Tibial artery (tissue), 4 donors: ENCODE results near the gene CAPN14.

Experiments
- DNase-seq, 2 donors: peaks; one replicate each; pipeline ENCODE4 v3.0.0-alpha.2; 2019
- H3K27ac ChIP-seq, 2 donors: fragments of 200-600 bp; sonication (generic) in 1 of 2; 1 replicate in 1 of 2; 2 replicates in 1 of 2; pipeline ENCODE4 v1.5.1; 2018 to 2019; ENCODE audit warnings: mild to moderate bottlenecking in 1 of 2
- H3K27me3 ChIP-seq, 2 donors: fragments of 200-600 bp; sonication (generic) in 1 of 2; one replicate each; pipeline versions ENCODE4 v1.5.1 to v1.6.0; 2016 to 2019
- H3K36me3 ChIP-seq, 3 donors: fragments of 200-600 bp; sonication (generic) in 2 of 3; one replicate each; pipeline ENCODE4 v1.5.1; 2016 to 2019; ENCODE audit warnings: mild to moderate bottlenecking in 2 of 3
- H3K4me1 ChIP-seq, 4 donors: fragments of 200-600 bp; sonication (generic) in 2 of 4; 1 replicate in 3 of 4; 2 replicates in 1 of 4; pipeline ENCODE4 v1.5.1; 2016 to 2019
- H3K4me3 ChIP-seq, 2 donors: fragments of 200-600 bp; sonication (generic) in 1 of 2; 1 replicate in 1 of 2; 2 replicates in 1 of 2; pipeline ENCODE4 v1.5.1; 2018 to 2019; ENCODE audit warnings: mild to moderate bottlenecking in 2 of 2
- H3K9me3 ChIP-seq, 3 donors: fragments of 200-600 bp; sonication (generic) in 1 of 3; one replicate each; pipeline ENCODE4 v1.5.1; 2016 to 2019
- CTCF ChIP-seq, 2 experiments: fragments of 200-600 bp in 1 of 2; fragments of 450-650 bp in 1 of 2; IDR thresholded peaks; one replicate each; pipeline ENCODE4 v1.5.1; 2017 to 2019; ENCODE audit warnings: antibody characterized with exemption in 2 of 2, mild to moderate bottlenecking in 1 of 2, moderate library complexity in 1 of 2
- intact Hi-C: fragments of 100-400 bp; cut with DNase I; formaldehyde crosslinking; loops from one replicate; pipeline ENCODE4 v1.15.0; 2023; ENCODE audit warnings: low total_unique reads

CAPN14 gene

DNA sequence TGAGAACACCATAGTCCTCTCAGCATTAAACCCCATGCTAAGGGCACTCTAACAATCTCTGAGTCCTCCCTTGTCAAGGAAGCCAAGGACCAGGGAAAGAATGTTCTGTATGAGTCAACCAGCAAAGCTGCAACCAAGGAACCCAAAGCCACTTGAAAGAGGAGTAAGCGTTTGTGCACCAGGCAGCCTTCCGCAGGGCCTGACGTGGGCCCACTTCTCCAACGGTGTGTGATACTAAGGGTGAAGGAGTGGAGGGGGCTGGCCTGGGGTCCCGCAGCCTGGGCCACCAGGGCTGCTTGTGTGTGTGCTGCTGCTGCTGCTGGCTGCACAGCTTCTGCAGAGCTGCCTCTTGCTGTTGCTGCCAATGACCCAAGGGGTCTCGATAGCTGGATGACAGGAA is 49.0 kb downstream of the CAPN14 start:
- no peak for DNase-seq
- H3K4me3 ChIP-seq = no peak overlapping the region
- no peaks in the 10 kb centered on the region for H3K4me1 ChIP-seq
- no peak for TF ChIP-seq CTCF (IDR thresholded peaks at IDR 0.05)
- no peaks in the 10 kb centered on the region for H3K36me3 ChIP-seq
- intact Hi-C loops = loop anchor here (2.0 kb wide), 1 partner anchor 451 kb away; no protein-coding TSS in a partner anchor
- H3K9me3 ChIP-seq = no peaks in the 10 kb centered on the region
- no peaks in the 10 kb centered on the region for H3K27me3 ChIP-seq
- H3K27ac ChIP-seq = no peak overlapping the region

DNA sequence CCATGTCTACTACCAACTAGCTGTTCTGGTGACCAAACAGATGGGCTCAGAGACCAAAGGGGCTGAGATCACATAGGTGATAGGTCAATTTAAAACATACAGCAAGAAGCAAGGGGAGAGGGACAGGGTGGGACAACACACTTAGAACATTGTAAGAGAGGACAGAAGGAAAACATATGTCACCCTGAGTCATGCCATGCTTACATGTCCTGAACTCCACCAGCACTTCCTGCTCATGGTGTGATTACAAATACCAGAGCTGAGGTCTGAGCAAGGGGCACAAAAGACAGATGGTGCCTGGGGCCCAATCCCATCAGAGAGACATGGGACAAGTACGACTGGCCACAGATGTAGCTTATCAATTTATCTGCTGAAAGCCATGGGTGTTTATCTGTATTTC is 50.4 kb downstream of the CAPN14 start:
- Histone ChIP-seq H3K9me3 (no peaks in the 10 kb centered on the region), H3K4me1 (no peaks in the 10 kb centered on the region), H3K27me3 (no peaks in the 10 kb centered on the region), H3K4me3 (no peak overlapping the region), H3K36me3 (no peaks in the 10 kb centered on the region), H3K27ac (no peak overlapping the region)
- no peak for DNase-seq
- TF ChIP-seq CTCF (IDR thresholded peaks at IDR 0.05) = no peak
- intact Hi-C loops = no loop called here

DNA sequence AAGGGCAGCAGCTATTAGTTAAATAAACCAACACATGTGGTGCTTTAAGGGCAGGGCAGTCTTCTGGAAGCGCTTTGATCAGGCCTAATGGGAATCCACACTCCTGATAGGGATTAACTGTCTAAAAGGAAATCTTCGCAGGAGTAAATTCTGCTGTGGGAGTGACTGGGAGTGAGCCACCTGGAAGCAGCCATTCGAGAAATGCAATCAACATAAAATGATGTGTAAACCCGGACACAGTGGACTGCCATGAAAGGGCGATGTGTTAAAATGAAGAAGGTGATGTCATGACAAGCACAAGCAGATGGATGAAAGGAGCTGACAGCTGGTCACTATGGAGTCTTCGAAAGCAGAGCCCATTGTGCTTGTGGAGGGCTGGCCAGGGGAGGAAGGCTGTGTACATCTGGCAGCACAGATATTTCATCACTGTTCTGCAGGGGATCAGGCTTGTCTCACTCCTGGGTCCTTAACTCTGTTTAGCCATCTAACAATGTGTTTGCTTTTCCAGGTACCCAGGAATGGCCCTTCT is 54.2 kb downstream of the CAPN14 start:
- no peaks in the 10 kb centered on the region for H3K9me3 ChIP-seq
- no peaks in the 10 kb centered on the region for H3K27me3 ChIP-seq
- TF ChIP-seq CTCF (IDR thresholded peaks at IDR 0.05) = no peak
- no peak for DNase-seq
- intact Hi-C loops = no loop called here
- no peaks in the 10 kb centered on the region for H3K4me1 ChIP-seq
- no peaks in the 10 kb centered on the region for H3K36me3 ChIP-seq
- H3K27ac ChIP-seq = no peak overlapping the region
- no peak overlapping the region for H3K4me3 ChIP-seq

GRCh38 chr2:31161637-31162036 is 55.7 kb downstream of the CAPN14 start:
- Histone ChIP-seq H3K4me1 (no peaks in the 10 kb centered on the region), H3K9me3 (no peaks in the 10 kb centered on the region), H3K27ac (no peak overlapping the region), H3K4me3 (no peak overlapping the region), H3K36me3 (no peaks in the 10 kb centered on the region), H3K27me3 (no peaks in the 10 kb centered on the region)
- TF ChIP-seq CTCF (IDR thresholded peaks at IDR 0.05) = no peak
- intact Hi-C loops = no loop called here
- no peak for DNase-seq

GRCh38 chr2:31151501-31151900 is 65.8 kb downstream of the CAPN14 start:
- Histone ChIP-seq H3K36me3 (no peaks in the 10 kb centered on the region), H3K9me3 (no peaks in the 10 kb centered on the region), H3K27ac (no peak overlapping the region), H3K27me3 (no peaks in the 10 kb centered on the region), H3K4me3 (no peak overlapping the region), H3K4me1 (no peaks in the 10 kb centered on the region)
- no peak for TF ChIP-seq CTCF (IDR thresholded peaks at IDR 0.05)
- DNase-seq = no peak
- intact Hi-C loops = no loop called here

- Histone ChIP-seq H3K4me1 (no peaks in the 10 kb centered on the region), H3K4me3 (no peak overlapping the region), H3K27me3 (no peaks in the 10 kb centered on the region), H3K36me3 (no peaks in the 10 kb centered on the region), H3K27ac (no peak overlapping the region), H3K9me3 (no peaks in the 10 kb centered on the region)
- no peak for TF ChIP-seq CTCF (IDR thresholded peaks at IDR 0.05)
- no peak for DNase-seq
- intact Hi-C loops = no loop called here
These were observed 67.1 kb downstream of the CAPN14 start for GRCh38 chr2:31150120-31150670.
